Activated naive CD8-positive, alpha-beta T cell treated with anti-CD3 and anti-CD28 coated beads, Interleukin-2, amount 50 U/mL, for 24 hours (primary cell): ENCODE results near the gene C1orf105.

ENCODE experiments used
- ATAC-seq: fragments of 150-1000 bp; cut with Tn5 transposase; one replicate; pipeline ENCODE4 v1.10.0; 2021
- DNase-seq: peaks from one replicate; pipeline ENCODE4 v3.0.0; 2021
- H3K27ac Mint-ChIP-seq: one replicate; pipeline ENCODE4 v1.8.0; 2021; ENCODE audit warnings: mild to moderate bottlenecking, mixed read lengths
- H3K27me3 Mint-ChIP-seq: one replicate; pipeline ENCODE4 v1.8.0; 2021; ENCODE audit warnings: mixed read lengths
- H3K36me3 Mint-ChIP-seq: one replicate; pipeline ENCODE4 v1.8.0; 2021; ENCODE audit warnings: low read depth, mixed read lengths
- H3K4me1 Mint-ChIP-seq: one replicate; pipeline ENCODE4 v1.8.0; 2021; ENCODE audit warnings: mixed read lengths
- H3K4me3 Mint-ChIP-seq: one replicate; pipeline ENCODE4 v1.8.0; 2021; ENCODE audit warnings: mild to moderate bottlenecking, moderate library complexity, mixed read lengths
- H3K9me3 Mint-ChIP-seq: one replicate; pipeline ENCODE4 v1.8.0; 2021; ENCODE audit warnings: mixed read lengths

The C1orf105 gene

GRCh38 chr1:172517081-172517480 lies 96.6 kb downstream of the C1orf105 start:
- H3K4me1 Mint-ChIP-seq = no peaks in the 10 kb centered on the region
- no peak for ATAC-seq
- no peaks in the 10 kb centered on the region for H3K36me3 Mint-ChIP-seq
- H3K27me3 Mint-ChIP-seq = no peaks in the 10 kb centered on the region
- H3K9me3 Mint-ChIP-seq = no peaks in the 10 kb centered on the region
- no peak for DNase-seq
- no peak overlapping the region for H3K27ac Mint-ChIP-seq
- H3K4me3 Mint-ChIP-seq = no peak overlapping the region

- DNase-seq = no peak
- Mint-ChIP-seq H3K9me3 (no peaks in the 10 kb centered on the region), H3K27ac (no peak overlapping the region)
Measured at GRCh38 chr1:172517545-172517944, 97.1 kb downstream of the C1orf105 start.

More at GRCh38 chr1:172517545-172517944, 97.1 kb downstream of the C1orf105 start:
- Mint-ChIP-seq H3K27me3 (no peaks in the 10 kb centered on the region), H3K4me3 (no peak overlapping the region), H3K4me1 (no peaks in the 10 kb centered on the region), H3K36me3 (no peaks in the 10 kb centered on the region)
- no peak for ATAC-seq
